Sigmoid colon (tissue), 4 donors: ENCODE data around the gene TEX13C.

Experiments
- CTCF ChIP-seq, 4 experiments: fragments of 450-650 bp in 3 of 4; fragments of 200-600 bp in 1 of 4; IDR thresholded peaks; one replicate each; pipeline ENCODE4 v1.5.1; 2016 to 2019; ENCODE audit warnings: antibody characterized with exemption in 4 of 4, mild to moderate bottlenecking in 3 of 4, moderate library complexity in 2 of 4
- EP300 ChIP-seq, 4 donors: sonication (generic); formaldehyde crosslinking; IDR thresholded peaks; one replicate each; pipeline ENCODE4 v1.6.1; 2017; ENCODE audit warnings: antibody characterized with exemption in 4 of 4
- POLR2A ChIP-seq, 2 donors: fragments of 450-650 bp; IDR thresholded peaks; one replicate each; pipeline ENCODE4 v1.6.1; 2016; ENCODE audit warnings: antibody characterized with exemption in 2 of 2, mild to moderate bottlenecking in 2 of 2, moderate library complexity in 2 of 2

- no peak for TF ChIP-seq CTCF (IDR thresholded peaks at IDR 0.05)
- no peak for TF ChIP-seq EP300 (IDR thresholded peaks at IDR 0.05)
- TF ChIP-seq POLR2A (IDR thresholded peaks at IDR 0.05): no peak
Observed at GRCh38 chrX:125340490-125340889, 20.8 kb downstream of the TEX13C start.
